HG02885 (cell line): Measurements from ENCODE around the gene ZNRF4.

Experiments
- ATAC-seq: cut with Tn5 transposase; IDR thresholded peaks from one replicate; pipeline ENCODE4 v1.9.1; 2021; ENCODE audit warnings: mild to moderate bottlenecking; ENCODE audit not compliant: unreplicated experiment, poor library complexity

The ZNRF4 gene

GRCh38 chr19:5440299-5440698 lies 14.9 kb upstream of the ZNRF4 start:
- no peak for ATAC-seq

DNA sequence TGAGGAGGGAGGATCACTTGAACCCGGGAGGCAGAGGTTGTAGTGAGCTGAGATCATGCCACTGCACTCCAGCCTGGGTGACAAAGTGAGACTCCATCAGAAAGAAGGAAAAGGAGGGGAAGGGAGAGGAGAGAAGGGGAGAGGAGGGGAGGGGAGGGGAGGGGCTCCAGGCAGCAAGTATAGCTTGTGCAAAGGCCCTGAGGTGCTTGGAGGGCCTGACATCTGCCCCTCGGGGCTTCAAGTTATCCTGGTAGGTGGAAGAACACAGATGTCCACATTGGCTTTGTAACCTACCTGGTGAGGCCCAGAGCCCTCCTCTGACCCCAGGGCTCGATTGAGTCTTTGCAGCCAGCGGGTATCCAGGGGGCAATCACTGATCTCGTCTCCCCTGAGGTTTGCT lies 11.5 kb upstream of the ZNRF4 start:
- no peak for ATAC-seq

DNA sequence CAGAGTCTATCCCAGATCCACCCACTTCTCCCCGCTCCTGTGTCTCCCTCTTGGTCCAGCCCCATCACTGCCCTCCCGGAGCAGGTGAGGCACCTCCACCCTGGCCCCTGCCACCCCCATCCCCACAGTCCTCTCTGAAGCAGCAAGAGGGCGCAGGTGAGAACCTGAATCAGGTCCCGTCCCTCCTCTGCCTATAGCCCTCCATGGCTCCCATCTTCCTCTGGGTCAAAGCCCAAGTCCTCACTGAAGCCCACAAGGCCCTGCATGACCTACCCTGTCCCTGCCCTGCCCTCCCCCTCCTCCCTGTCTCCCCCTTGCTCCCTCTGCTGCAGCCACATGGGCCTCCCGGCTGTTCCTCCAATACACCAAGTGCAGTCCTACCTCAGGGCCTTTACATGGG lies 10.8 kb upstream of the ZNRF4 start:
- no peak for ATAC-seq

DNA sequence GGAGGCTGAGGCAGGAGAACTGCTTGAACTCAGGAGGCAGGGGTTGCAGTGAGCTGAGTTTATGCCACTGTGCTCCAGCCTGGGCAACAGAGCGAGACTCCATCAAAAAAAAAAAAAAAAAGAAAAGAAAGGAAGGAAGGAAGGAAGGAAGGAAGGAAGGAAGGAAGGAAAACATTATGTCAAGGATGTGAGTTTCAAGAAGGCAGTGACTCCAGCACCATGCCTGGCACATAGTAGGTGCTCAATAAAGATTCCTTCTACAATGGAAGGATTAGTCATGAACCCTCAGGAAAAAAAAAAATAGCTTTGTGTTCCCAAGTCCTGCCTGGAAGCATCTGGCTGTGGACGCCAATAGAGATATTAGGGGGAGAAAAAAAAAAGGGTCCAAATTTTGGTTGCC lies 10.1 kb upstream of the ZNRF4 start:
- ATAC-seq = no peak

GRCh38 chr19:5445561-5446055 lies 9.6 kb upstream of the ZNRF4 start:
- ATAC-seq = no peak

- ATAC-seq = no peak
Measured at GRCh38 chr19:5447700-5448311, 7.4 kb upstream of the ZNRF4 start.

GRCh38 chr19:5448374-5448773 lies 6.8 kb upstream of the ZNRF4 start:
- no peak for ATAC-seq

DNA sequence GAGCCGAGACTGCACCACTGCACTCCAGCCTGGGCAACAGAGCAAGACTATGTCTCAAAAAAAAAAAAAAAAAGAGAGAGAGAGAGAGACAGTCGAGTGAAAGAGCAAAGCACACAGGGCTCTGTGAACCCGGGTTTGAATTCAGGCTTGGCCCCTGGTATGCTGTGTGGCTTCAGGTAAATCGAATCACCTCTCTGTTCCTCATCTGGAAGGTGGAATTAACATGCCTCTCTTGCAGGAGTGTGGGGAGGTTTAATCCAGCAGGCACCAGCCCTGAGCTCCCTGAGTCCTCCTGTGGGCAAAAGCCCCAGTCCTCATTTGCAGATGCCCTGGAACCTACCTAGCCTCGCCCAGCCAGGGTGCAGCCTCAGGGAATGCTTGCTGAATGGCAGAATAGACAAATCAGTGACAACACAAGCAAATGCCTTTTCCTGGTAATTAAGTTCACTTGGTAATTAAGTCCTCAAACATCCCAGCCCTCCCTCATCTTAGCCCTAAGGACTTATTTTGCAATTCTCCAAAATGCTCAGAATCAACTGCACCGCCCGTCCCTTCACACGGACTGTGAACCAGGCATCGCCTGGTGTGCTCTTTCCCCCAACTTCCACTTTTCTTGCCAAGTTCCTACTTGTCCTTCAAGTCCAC lies 4.6 kb upstream of the ZNRF4 start:
- no peak for ATAC-seq

DNA sequence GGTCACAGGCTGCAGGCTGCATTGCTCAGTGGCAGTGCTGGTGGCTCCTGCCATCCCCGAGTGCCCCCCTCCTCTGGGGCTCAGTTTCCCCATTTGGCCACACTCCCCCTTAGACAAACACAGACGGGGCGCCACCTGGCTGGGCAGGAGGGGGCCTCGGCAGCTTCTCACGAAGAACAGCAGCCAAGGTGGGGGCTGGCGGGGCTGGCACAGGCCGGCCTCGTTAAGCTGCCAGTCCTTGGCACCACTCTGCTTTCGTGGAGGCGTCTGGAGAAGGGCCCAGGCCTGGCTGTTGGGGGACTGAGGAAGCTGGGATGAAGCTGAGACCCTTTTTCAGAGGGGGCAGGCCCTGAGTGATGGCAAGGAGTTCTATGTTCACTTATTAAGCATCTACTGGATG lies 3.7 kb upstream of the ZNRF4 start:
- no peak for ATAC-seq

GRCh38 chr19:5452594-5453565 lies 2.3 kb upstream of the ZNRF4 start:
- no peak for ATAC-seq

GRCh38 chr19:5454743-5455142 lies 474 bp upstream of the ZNRF4 start:
- ATAC-seq = no peak

DNA sequence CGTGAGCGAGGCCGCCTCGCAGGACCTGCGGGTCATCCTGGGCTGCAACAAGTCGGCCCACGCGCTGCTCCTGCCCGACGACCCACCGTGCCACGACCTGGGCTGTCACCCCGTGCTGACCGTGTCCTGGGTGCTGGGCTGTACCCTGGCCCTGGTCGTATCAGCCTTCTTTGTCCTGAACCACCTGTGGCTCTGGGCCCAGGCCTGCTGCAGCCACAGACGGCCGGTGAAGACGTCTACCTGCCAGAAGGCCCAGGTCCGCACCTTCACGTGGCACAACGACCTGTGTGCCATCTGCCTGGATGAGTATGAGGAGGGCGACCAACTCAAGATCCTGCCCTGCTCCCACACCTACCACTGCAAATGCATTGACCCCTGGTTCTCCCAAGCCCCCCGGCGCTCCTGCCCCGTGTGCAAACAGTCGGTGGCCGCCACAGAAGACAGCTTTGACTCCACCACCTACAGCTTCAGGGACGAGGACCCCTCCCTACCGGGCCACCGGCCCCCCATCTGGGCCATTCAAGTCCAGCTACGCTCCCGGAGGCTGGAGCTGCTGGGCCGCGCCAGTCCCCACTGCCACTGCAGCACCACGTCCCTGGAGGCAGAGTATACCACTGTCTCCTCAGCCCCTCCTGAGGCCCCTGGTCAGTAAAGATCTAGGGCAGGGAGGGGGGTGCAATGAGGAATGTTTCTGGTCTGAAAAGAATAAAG lies 1.1 kb downstream of the ZNRF4 start:
- no peak for ATAC-seq

- ATAC-seq = no peak
Measured at GRCh38 chr19:5456841-5457200, 1.6 kb downstream of the ZNRF4 start.

GRCh38 chr19:5457709-5458108 lies 2.5 kb downstream of the ZNRF4 start:
- no peak for ATAC-seq

DNA sequence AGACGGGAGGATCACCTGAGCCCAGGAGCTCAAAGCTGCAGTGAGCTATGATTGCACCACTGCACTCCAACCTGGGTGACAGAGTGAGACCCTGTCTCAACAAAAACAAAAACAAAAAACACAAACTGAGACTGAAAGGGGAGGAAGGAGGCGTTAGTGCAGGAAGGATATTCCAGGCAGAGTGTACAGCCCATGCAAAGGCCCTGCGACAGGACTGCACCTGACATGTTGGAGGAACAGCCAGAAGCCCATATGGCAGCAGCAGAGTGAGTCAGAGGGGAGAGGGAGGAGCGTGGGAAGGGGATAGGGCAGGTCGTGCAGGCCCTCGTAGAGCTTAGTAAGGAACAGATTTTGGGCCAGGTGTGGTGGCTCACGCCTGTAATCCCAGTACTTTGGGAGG lies 3.2 kb downstream of the ZNRF4 start:
- ATAC-seq = no peak

GRCh38 chr19:5459360-5459759 lies 4.1 kb downstream of the ZNRF4 start:
- no peak for ATAC-seq

DNA sequence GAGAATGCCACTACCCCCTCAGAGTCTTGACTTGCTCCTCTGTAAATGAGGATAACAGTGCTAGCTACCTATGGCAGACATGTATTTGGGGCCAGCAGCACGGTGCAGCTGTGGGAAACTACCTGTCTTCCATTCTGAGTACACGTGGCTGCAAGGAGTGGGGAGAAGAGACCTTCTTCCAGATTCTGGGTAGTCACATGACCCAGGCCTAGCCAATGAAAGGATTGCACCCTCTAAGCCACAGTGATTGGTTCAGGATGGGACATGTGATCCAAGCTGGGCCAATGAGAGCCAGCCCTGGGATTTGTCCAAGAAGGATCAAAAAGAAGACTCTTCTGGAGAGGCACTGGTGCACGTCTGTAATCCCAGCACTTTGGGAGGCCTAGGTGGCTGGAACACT lies 5.5 kb downstream of the ZNRF4 start:
- no peak for ATAC-seq

DNA sequence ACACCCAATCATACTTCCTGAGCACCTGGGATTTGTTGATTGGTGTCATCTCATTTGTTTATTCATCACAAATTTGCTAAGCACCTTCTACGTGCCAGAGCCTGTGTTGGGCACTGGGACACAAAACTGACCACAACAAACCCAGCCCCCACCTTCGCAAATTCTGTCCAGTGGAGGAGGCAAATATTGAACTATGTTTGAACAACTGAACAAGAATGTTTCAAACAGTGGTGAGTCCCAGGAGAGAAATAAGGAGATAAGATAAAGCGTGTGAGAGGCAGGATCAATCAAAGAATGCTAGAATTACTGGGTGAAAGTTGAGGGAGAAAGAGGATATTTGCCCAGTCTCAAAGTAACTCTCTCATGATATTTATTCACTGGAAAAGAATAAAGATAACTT lies 8.7 kb downstream of the ZNRF4 start:
- no peak for ATAC-seq

DNA sequence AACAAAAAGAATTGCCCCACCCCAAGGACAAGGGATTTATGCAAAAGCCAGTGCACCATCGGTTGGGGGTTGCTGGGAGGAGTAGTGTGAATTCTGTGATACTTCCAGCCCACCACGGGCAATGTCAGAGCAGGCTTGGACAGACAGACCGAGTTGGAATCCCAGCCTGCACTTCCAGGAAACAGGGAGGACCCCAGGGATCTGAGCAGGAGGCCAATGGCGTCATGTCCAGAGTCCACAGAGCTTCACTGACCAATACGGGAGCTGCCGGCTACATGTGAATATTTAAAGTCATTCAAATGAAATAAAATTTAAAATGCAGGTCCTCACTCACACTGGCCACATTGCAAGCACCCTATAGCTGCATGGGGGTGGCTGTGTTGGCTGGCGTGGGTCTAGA lies 10.9 kb downstream of the ZNRF4 start:
- ATAC-seq = no peak

DNA sequence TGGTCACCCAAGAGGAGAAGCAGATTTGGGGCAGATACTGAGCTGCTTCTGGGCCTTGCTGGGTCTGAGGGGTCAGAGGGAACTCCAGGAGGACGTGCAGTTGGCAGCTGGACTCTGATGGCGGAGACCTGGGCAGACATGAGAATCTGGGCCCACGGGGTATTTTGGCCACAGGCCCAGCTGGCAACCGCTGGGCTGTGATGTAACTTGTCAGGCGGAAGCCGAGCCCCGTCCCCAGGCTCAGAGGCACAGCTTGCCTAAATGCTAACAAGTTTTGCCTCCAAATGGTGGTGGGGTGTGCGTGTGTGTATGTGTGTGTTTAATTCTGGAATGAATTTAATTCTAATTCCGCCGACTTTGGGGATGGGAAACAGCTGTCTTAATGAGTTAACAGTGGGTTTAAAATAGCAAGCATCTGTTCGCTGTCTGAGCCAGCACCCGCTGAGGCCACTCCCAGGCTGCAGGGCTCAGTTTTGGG lies 11.6 kb downstream of the ZNRF4 start:
- no peak for ATAC-seq
